IPS-NIHi7 (cell line): ENCODE results near the gene DEXI.
"Not testable (repeated sequence)": the region's sequence is repeated elsewhere in the genome, so short reads cannot be mapped to it uniquely, and the experiment has no call there.

Experiments
- DNase-seq: peaks from one replicate; pipeline ENCODE4 v3.0.0; 2012; ENCODE audit warnings: mixed read lengths; ENCODE audit errors: extremely low spot score

The DEXI gene

GRCh38 chr16:10926867-10927266 lies 15.4 kb downstream of the DEXI start:
- DNase-seq, result no peak

- no peak for DNase-seq
Observed at GRCh38 chr16:10926094-10926493, 16.2 kb downstream of the DEXI start.

GRCh38 chr16:10925285-10925684 lies 17.0 kb downstream of the DEXI start:
- not testable (repeated sequence) for DNase-seq

GRCh38 chr16:10923650-10924214 lies 18.5 kb downstream of the DEXI start:
- DNase-seq, result no peak

GRCh38 chr16:10923146-10923649 lies 19.1 kb downstream of the DEXI start:
- no peak for DNase-seq

GRCh38 chr16:10922328-10923145 lies 19.7 kb downstream of the DEXI start:
- no peak for DNase-seq

- DNase-seq, result no peak
Observed at GRCh38 chr16:10921536-10922327, 20.5 kb downstream of the DEXI start.

GRCh38 chr16:10920726-10921427 lies 21.4 kb downstream of the DEXI start:
- no peak for DNase-seq

GRCh38 chr16:10919003-10919351 lies 23.3 kb downstream of the DEXI start:
- DNase-seq, result no peak

GRCh38 chr16:10918294-10919002 lies 23.8 kb downstream of the DEXI start:
- peak; percentile 95 for DNase-seq

- no peak for DNase-seq
Observed at GRCh38 chr16:10916534-10916933, 25.7 kb downstream of the DEXI start.

- DNase-seq, result no peak
Observed at GRCh38 chr16:10911267-10911666, 31.0 kb downstream of the DEXI start.

GRCh38 chr16:10907757-10908045 lies 34.6 kb downstream of the DEXI start:
- DNase-seq, result no peak

- no peak for DNase-seq
Observed at GRCh38 chr16:10906914-10907756, 35.1 kb downstream of the DEXI start.

- no peak for DNase-seq
Observed at GRCh38 chr16:10906482-10906881, 35.8 kb downstream of the DEXI start.

- no peak for DNase-seq
Observed at GRCh38 chr16:10902999-10903398, 39.3 kb downstream of the DEXI start.

- DNase-seq, result no peak
Observed at GRCh38 chr16:10897134-10897533, 45.1 kb downstream of the DEXI start.

- no peak for DNase-seq
Observed at GRCh38 chr16:10896723-10897122, 45.5 kb downstream of the DEXI start.

- DNase-seq, result no peak
Observed at GRCh38 chr16:10896165-10896564, 46.1 kb downstream of the DEXI start.
